SKM-1 treated with dmso at 0.1 percent for 144 hours (cell line): ENCODE data around the gene LHX5.

ENCODE experiments used
- DNase-seq: peaks from one replicate; lab custom pipeline; 2025; ENCODE audit not compliant: unreplicated experiment; lab: John Stamatoyannopoulos, UW

LHX5 gene

DNA sequence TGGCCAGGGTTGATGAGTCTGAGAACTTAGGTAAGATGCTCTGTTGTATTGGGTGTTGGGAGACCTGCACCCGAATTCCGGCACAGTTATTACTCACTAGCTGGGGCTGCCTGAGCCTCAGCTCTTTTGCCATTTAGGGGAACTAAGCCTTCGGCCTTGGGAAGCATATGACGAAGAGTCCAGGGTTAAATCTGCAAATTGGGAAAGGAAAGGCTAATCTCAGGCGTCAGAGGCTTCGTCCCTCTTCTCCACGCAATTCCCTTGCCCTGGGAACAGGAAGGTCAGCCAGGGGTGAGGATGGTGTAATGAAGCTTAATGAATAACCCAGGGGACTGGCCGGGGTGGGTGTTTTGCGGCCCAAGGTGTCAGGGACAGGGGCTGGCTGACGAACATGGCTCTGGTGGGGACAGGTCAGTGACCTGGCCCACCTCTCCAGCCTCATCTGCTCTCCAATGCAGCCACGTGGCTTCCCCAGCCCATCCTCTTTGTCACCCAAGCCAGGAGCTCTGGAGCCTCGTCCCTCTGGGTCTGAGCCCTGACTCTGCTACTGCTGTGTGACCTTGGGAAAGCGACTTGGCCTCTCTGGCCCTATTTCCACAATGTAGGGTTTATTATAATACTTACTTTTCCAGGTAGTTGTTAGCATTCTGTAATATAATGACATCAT is 53.3 kb downstream of the LHX5 start:
- no peak for DNase-seq

DNA sequence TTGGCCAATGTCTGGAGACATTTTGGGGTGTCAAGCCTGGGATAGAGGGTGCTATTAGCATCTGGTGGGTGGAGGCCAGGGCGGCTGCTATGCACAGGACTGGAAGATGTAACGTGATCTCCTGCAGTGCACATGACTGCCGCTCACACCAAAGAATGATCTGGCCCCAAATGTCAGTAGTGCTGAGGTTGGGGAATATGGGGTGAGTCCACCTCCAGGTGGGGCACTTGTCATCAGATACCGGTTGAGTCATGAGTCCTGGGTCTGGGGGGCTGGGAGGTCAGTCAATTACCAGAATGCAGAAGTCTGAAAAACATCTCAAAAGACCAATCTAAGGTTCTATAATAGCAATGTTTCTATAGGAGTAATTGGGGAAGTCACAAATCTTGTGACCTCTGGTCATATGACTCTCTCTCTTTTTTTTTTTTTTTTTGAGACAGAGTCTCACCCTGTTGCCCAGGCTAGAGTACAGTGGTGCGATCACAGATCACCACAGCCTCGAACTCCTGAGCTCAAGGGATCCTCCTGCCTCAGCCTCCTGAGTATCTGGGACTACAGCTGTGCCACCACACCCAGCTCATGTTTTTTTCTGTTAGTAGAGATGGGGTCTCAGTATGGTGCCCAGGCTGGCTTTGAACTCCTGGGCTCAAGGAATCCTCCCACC is 55.4 kb downstream of the LHX5 start:
- DNase-seq: no peak

DNA sequence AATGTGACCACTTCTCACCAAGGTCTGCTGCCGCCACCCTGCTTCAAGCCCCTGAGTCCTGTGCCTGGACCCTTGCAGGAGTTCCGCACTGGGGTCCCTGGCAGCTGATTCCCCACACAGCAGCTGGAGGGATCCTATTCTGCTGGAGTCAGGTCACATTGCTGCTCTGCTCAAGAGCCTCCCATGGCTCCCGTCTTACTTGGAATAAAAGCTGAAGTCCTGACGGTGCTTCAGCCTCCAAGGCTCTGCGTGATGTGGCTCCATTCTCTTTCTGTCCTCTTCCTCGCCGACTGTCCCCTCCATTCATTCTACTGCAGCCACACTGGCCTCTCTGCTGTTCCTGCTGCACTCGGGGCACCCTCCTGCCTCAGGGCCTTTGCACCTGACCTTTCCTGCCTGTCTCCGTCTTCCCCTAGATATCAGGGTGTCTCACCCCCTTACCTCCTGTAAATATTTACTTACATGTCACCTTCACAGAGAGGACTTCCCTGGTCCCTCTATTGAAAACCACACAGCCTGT is 57.1 kb downstream of the LHX5 start:
- no peak for DNase-seq

DNA sequence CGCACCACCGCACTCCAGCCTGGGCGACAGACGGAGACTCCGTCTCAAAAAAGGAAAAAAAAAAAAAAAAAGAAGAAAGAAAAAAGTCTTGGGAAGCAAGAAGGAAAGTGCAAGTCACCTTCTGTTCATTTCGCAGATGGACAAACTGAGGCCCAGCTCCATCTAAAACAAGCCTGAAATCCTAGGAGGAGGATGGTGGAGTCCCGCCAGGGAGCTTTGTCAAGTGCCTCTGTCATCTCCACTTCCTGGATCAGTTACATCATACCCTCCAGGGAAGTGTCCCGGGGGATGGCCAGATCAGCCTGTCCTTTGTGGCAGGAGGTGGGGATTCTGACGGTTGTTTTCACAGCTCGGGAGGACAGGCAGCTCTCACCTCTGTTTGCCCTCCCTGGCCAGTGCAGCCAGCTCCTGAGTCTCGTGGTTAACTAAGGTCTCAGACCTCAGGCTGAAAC is 58.2 kb downstream of the LHX5 start:
- DNase-seq: no peak
